Measurements from ENCODE around the gene ENO3.

The ENO3 gene

DNA sequence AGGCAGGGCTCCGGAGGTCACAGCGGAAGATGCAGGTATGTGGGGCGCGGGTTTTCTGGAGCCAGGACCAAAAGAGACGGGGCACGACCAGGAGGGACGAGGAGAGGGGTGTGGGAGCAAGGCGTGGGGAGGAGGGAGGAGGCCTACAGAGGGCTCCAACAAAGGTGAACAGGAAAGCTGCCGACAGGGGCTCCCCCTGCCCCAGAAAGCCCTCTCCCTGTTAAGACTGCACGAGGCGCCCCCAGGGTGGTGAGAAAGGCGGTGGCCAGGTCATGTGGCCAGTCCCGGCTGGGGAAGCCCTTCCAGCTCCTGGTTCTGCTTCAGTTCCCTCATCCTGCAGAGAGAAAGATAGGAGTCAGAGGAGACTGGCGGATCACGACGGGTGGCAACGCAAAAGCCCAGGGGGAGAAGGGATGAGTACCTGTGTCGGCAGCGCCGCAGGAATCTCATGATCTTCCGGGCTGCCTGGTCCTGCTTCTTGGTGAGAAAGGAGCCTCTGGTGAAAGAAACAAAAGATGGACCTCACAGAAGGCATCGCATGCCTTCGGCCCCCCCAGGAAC is 17.6 kb downstream of the ENO3 start:
- TF ChIP-seq, protein P1, sequence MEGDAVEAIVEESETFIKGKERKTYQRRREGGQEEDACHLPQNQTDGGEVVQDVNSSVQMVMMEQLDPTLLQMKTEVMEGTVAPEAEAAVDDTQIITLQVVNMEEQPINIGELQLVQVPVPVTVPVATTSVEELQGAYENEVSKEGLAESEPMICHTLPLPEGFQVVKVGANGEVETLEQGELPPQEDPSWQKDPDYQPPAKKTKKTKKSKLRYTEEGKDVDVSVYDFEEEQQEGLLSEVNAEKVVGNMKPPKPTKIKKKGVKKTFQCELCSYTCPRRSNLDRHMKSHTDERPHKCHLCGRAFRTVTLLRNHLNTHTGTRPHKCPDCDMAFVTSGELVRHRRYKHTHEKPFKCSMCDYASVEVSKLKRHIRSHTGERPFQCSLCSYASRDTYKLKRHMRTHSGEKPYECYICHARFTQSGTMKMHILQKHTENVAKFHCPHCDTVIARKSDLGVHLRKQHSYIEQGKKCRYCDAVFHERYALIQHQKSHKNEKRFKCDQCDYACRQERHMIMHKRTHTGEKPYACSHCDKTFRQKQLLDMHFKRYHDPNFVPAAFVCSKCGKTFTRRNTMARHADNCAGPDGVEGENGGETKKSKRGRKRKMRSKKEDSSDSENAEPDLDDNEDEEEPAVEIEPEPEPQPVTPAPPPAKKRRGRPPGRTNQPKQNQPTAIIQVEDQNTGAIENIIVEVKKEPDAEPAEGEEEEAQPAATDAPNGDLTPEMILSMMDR (IDR thresholded peaks at IDR 0.05; ENCODE audit: control insufficient read depth, extremely low read depth, insufficient read depth), result no peak
- H3K4me3 ChIP-seq (ENCODE audit: low read depth, low read length), result peak overlapping the region; percentile 80
- no peak for DNase-seq (ENCODE audit: low read depth)

DNA sequence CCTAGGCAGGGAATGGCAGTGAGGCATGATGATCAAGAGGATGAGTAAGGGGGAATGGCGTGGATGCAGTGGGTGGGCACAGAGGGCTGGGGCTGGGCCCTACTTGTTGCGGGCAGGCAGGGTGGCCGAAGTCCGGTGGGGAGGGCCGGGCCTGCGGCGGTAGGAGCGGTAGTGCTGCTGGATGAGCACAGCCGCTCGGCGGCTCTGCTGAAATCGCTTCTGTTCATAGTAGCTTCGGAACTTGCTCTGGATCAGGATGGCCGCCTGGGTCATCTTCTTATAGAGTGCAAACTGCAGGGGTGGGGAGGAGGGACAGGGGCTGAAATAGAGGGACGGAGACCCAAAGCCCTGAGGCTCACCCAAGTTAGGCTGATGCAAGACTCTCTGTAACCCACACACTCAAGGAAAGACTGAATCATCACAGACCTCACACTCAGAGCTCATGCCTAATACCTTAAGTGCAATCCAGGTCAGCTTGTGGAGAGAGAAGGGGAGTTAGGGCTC is 18.2 kb downstream of the ENO3 start:
- no peak for DNase-seq (ENCODE audit: low read depth)
- TF ChIP-seq, protein P1 (IDR thresholded peaks at IDR 0.05; ENCODE audit: control insufficient read depth, extremely low read depth, insufficient read depth), result no peak
- H3K4me3 ChIP-seq (ENCODE audit: low read depth, low read length), result no peak overlapping the region; the same call in 1 of the 2 replicates

DNA sequence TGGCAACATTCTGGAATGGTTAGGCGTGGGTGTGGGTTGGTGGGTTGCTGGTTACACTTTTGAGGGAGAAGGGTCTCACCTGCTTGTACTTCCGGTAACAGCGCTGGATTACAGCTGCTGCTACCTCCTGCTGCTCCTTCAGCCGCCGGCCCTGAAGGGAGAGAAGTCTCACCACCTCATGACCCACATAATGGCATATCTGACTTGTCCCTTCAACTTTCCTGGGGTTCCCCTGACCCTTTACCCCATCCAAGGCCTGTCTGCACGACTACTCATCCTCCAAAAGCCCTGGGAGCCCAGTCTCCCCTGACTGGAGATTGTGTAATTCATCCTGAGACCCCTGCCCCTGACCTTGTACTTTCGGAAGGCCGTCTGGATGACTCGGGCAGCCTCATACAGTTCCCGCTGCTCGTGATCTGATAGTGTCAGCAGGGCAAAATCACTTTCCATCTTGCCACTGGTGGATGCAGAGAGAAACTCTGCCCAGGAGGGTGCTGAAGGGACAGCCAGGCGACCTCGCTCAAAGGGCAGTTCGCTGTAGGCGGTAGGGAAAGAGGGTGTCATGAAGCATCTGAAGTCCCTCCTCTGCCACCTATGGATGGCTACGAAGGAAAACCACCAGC is 18.7 kb downstream of the ENO3 start:
- no peak overlapping the region for H3K4me3 ChIP-seq (ENCODE audit: low read depth, low read length)

DNA sequence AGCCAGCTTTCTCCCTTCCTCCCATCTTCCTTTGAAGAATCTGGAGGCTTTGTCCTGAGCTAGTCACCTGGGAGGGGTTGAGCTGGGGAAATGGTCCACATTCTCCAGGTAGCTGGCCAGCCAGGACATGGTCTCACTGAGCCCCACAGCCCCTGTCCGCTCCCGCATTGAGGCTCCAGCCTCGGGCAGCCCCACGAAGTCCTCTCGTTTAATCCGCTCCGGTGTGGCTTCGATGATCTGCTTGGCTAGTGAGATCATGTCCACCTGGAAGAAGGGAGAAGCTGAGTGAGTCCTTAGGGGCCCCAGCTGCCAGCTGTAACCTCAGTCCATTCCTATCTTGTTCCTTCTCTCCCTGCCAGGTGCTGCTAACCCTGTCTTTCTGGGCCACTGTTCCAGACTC is 19.4 kb downstream of the ENO3 start:
- H3K4me3 ChIP-seq (ENCODE audit: low read depth, low read length), result no peak overlapping the region
- DNase-seq (ENCODE audit: low read depth), result no peak
- TF ChIP-seq, protein P1 (IDR thresholded peaks at IDR 0.05; ENCODE audit: control insufficient read depth, extremely low read depth, insufficient read depth), result no peak

More for the DNA sequence above, 18.7 kb downstream of the ENO3 start:
- DNase-seq (ENCODE audit: low read depth), result no peak
- TF ChIP-seq, protein P1 (IDR thresholded peaks at IDR 0.05; ENCODE audit: control insufficient read depth, extremely low read depth, insufficient read depth), result no peak

DNA sequence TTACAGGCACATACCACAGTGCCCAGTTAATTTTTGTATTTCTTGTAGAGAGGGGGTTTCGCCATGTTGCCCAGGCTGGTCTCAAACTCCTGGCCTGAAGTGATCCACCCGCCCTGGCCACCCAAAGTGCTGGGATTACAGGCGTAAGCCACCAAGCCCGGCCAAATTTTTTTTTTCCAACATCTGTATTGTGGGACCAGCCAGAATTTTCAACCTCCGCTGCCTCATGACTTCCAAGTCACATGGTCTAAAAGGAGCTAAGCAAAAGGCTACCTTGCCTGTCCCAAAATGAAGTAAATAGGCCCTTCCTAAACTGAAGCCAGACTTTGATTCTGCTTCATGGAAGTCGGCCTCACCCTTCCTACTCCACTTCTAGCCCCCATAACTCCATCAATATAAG is 20.9 kb downstream of the ENO3 start:
- no peak overlapping the region for H3K4me3 ChIP-seq (ENCODE audit: low read depth, low read length)
- TF ChIP-seq, protein P1 (IDR thresholded peaks at IDR 0.05; ENCODE audit: control insufficient read depth, extremely low read depth, insufficient read depth), result no peak
- DNase-seq (ENCODE audit: low read depth), result no peak

DNA sequence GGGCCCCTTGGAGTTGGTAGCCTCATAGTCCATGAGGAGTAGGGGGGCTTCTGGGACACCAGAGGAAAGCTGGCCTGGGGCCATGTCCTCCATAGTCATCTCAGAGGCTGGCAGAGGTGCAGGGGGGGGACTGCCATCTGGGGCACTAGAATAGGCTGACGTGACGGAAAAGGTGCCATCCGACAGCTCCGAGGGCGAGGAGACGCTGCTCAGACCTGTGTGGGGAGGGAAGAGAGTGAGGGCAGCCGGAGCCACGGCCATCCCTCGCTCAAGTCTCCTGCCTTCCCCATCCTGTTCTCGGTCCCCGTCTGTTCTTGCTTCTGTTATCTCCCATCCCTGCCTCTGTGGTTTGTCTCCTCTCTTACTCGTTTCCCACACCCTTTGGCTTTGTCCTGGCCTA is 21.4 kb downstream of the ENO3 start:
- DNase-seq (ENCODE audit: low read depth), result no peak
- TF ChIP-seq, protein P1 (IDR thresholded peaks at IDR 0.05; ENCODE audit: control insufficient read depth, extremely low read depth, insufficient read depth), result no peak
- no peak overlapping the region for H3K4me3 ChIP-seq (ENCODE audit: low read depth, low read length)

DNA sequence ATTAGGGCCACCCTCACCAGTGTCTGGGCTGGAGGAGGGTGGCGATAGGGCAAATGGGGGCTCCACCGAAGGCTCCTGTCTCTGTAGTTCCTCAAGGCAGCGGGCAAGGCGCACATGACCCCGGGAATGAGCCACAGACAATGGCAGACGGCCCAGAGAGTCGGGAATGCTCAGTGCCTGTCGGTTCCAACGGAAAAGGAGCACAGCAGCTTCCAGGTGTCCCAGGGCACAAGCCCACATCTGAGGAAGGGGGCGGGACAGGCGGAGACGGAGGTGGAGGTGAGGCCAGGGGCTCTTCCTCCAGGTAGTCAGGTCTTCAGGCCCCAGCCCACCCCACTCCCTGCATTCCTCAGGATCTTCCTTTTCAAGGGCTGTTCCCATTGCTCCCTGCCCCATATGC is 21.8 kb downstream of the ENO3 start:
- TF ChIP-seq, protein P1 (IDR thresholded peaks at IDR 0.05; ENCODE audit: control insufficient read depth, extremely low read depth, insufficient read depth), result no peak
- DNase-seq (ENCODE audit: low read depth), result no peak
- H3K4me3 ChIP-seq (ENCODE audit: low read depth, low read length), result no peak overlapping the region

All from LNCaP clone FGC (cell line).